Ishikawa (cell line): Measurements from ENCODE around the gene TPST2.

ENCODE experiments used
- CEBPB ChIP-seq: IDR thresholded peaks from 2 replicates; pipeline ENCODE4 v1.6.1; 2012
- CREB1 ChIP-seq: IDR thresholded peaks from 2 replicates; pipeline ENCODE4 v1.6.1; 2012; ENCODE audit warnings: low read depth
- EGR1 ChIP-seq: IDR thresholded peaks from 2 replicates; pipeline ENCODE4 v1.6.1; 2012
- EP300 ChIP-seq: IDR thresholded peaks from 2 replicates; pipeline ENCODE4 v1.6.1; 2012; ENCODE audit warnings: borderline replicate concordance
- FOXM1 ChIP-seq: IDR thresholded peaks from 2 replicates; pipeline ENCODE4 v1.6.1; 2012; ENCODE audit warnings: low read depth, borderline replicate concordance
- NFIC ChIP-seq: IDR thresholded peaks from 2 replicates; pipeline ENCODE4 v1.6.1; 2012
- RAD21 ChIP-seq: IDR thresholded peaks from 2 replicates; pipeline ENCODE4 v1.6.1; 2012; ENCODE audit warnings: low read depth
- TAF1 ChIP-seq: IDR thresholded peaks from 2 replicates; pipeline ENCODE4 v1.6.1; 2012; ENCODE audit warnings: low read depth, mild to moderate bottlenecking
- TCF12 ChIP-seq: IDR thresholded peaks from 2 replicates; pipeline ENCODE4 v1.6.1; 2012; ENCODE audit warnings: low read depth
- TEAD4 ChIP-seq: IDR thresholded peaks from 2 replicates; pipeline ENCODE4 v1.6.1; 2012
- YY1 ChIP-seq: IDR thresholded peaks from 2 replicates; pipeline ENCODE4 v1.6.1; 2012; ENCODE audit warnings: low read depth
- ZBTB7A ChIP-seq: IDR thresholded peaks from 2 replicates; pipeline ENCODE4 v1.6.1; 2012; ENCODE audit warnings: low read depth
- TF ChIP-seq, protein P1 (sequence below): IDR thresholded peaks from 2 replicates; pipeline ENCODE4 v1.6.1; 2012; ENCODE audit warnings: low read depth, mild to moderate bottlenecking
- TF ChIP-seq, protein P2 (sequence below): IDR thresholded peaks from 2 replicates; pipeline ENCODE4 v1.6.1; 2012
- TF ChIP-seq, protein P3 (sequence below): IDR thresholded peaks from 2 replicates; pipeline ENCODE4 v1.6.1; 2012

The TPST2 gene

DNA sequence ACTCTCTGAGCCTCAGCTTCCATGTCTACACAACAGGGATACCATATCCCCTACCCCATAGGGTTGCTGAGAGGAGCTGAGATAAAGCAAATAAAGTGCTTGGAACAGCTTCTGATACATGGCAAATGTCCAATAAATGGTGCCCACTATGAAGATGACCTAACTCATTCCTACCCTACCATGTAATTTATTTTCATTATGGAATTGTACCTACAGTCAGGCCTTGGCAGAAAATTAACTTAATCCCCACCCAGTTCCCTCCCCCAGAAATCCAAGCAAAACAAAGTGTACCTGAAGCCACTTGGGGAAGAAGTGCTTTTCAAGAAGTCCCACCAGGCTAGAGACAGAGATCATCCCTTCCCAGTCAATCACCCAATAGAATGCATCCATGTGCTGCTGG is 95.4 kb downstream of the TPST2 start:
- TF ChIP-seq, protein P1, sequence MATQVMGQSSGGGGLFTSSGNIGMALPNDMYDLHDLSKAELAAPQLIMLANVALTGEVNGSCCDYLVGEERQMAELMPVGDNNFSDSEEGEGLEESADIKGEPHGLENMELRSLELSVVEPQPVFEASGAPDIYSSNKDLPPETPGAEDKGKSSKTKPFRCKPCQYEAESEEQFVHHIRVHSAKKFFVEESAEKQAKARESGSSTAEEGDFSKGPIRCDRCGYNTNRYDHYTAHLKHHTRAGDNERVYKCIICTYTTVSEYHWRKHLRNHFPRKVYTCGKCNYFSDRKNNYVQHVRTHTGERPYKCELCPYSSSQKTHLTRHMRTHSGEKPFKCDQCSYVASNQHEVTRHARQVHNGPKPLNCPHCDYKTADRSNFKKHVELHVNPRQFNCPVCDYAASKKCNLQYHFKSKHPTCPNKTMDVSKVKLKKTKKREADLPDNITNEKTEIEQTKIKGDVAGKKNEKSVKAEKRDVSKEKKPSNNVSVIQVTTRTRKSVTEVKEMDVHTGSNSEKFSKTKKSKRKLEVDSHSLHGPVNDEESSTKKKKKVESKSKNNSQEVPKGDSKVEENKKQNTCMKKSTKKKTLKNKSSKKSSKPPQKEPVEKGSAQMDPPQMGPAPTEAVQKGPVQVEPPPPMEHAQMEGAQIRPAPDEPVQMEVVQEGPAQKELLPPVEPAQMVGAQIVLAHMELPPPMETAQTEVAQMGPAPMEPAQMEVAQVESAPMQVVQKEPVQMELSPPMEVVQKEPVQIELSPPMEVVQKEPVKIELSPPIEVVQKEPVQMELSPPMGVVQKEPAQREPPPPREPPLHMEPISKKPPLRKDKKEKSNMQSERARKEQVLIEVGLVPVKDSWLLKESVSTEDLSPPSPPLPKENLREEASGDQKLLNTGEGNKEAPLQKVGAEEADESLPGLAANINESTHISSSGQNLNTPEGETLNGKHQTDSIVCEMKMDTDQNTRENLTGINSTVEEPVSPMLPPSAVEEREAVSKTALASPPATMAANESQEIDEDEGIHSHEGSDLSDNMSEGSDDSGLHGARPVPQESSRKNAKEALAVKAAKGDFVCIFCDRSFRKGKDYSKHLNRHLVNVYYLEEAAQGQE, result no peak
- TF ChIP-seq NFIC (no peak), RAD21 (no peak), CEBPB (no peak), TAF1 (no peak), TEAD4 (no peak)
- TF ChIP-seq, protein P2, sequence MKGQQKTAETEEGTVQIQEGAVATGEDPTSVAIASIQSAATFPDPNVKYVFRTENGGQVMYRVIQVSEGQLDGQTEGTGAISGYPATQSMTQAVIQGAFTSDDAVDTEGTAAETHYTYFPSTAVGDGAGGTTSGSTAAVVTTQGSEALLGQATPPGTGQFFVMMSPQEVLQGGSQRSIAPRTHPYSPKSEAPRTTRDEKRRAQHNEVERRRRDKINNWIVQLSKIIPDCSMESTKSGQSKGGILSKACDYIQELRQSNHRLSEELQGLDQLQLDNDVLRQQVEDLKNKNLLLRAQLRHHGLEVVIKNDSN, result no peak
- TF ChIP-seq, protein P3, sequence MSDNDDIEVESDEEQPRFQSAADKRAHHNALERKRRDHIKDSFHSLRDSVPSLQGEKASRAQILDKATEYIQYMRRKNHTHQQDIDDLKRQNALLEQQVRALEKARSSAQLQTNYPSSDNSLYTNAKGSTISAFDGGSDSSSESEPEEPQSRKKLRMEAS, result no peak

DNA sequence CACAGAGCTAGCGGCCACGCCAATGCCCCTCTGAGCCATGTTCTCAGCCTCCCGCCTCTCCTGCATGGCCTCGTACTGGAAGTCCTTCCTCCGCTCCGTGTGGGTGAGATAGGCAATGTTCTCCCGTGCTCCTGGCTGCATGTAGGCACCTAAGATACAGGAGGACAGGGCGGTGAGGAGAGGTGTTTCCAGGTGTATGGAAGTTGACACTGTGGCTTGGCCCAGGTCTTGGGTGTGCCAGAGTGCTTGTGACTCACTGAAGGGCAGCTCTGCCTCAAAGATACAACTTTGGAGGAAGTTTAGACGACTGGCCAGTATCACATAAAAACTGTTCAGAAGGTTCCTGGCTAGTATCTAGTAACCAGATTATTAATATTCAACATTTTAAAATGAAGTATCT is 97.7 kb downstream of the TPST2 start:
- TF ChIP-seq TEAD4 (no peak), YY1 (no peak), ZBTB7A (no peak), CEBPB (no peak), NFIC (no peak), RAD21 (no peak), TAF1 (no peak), FOXM1 (no peak)
- TF ChIP-seq, protein P1, result no peak
- TF ChIP-seq, protein P2, result no peak

DNA sequence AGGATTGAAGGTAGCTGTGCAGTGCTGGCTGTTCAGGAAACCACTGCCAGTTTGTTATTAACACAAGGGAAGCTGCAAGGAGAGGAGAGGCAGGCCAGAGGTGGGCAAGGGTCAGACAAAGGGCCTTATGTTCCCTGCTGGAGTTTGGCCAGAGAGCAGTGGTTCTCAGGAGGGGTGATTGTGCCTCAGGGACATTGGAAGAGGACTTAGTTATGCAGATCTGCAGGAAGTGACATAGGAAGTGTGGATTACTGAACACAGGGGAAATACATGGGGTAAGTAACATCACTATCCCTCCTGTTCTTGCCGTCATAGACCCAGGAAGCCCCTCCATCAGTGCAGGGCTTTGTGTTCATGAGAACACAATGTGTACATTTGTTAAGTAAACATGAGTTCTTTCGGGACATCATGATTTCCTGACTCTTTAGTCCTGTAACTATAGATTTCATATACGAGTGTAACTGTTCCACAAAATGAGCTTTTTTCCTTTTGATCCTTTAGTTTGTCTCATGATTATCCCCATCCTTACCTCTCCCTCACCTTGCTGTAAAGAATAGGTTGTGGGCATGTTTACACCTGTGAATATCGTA is 100.4 kb downstream of the TPST2 start:
- TF ChIP-seq CEBPB (no peak), ZBTB7A (no peak), TCF12 (no peak), EGR1 (no peak), NFIC (no peak)
- TF ChIP-seq, protein P2, result no peak
- TF ChIP-seq, protein P3, result no peak

DNA sequence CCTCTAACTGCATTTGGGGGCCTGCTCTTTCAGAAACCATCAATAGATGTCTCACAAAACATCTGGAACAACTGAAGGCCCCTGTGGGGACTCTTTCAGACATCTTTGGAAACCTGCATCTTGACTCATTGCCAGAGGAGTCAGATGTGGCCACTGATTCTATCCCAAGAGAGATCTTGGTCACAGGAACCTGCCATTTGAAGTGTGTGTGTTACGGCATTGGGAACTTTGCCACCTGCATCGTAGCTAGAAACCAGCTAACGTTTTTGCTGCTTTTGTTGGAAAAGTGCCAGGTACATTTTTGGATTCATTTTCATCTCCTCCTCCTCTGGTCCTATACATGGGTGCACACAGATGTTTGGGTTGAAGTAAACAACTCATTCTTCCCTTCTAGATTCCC is 101.9 kb downstream of the TPST2 start:
- no peak for TF ChIP-seq ZBTB7A
- TF ChIP-seq, protein P2, result no peak
- no peak for TF ChIP-seq TEAD4
- TF ChIP-seq, protein P3, result no peak
- TF ChIP-seq EGR1, result no peak
- TF ChIP-seq FOXM1, result no peak
- TF ChIP-seq CEBPB, result no peak
- TF ChIP-seq EP300, result no peak
- TF ChIP-seq, protein P1, result no peak
- TF ChIP-seq TAF1, result no peak
- TF ChIP-seq CREB1, result no peak
- no peak for TF ChIP-seq YY1
- TF ChIP-seq NFIC, result no peak
- TF ChIP-seq RAD21, result no peak
- no peak for TF ChIP-seq TCF12
